ENCODE results near the gene SLC16A3.

The SLC16A3 gene

DNA sequence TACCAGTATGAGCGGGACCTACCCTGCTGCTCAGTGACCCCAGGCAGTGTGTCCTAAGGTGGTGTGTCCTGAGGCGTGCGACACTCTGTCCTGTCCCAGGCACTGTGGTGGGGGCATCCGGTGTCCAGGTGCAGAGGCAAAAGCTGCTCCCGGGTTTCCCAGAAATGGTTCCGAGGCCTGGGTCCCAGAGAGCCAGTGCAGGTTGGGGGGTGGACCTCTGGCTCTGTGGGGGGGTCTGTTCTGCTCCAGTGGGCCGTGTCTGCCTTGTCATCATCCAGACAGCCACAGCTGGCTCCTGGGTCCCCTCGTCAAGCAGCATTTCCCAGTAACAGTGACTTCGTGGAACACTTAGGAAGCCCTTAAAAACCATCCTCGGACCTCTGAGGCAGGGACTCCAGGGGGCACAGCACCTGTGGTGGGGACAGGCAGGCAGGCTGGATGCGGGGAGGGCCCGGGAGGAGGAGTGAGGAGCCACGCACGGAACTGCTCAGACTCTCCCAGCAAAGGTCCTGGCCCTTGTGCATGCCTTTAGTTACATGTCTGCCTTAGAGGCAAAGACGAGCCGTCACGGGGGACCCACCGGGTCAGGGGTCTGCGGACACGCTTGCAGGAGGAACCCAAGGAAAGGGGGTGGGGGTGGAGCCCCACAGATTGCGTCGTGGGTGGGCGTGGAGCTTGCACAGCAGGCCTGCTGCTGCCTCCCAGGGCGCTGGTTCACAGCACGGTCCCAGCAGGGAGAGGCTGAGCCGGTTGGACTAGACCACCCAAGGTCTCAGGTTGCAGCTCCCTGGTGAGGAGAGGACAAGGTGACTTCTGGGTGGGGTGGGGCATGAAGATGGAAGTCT is 5.6 kb downstream of the SLC16A3 start:
- Histone ChIP-seq H3K27ac (ENCODE audit: low read length) (no peak overlapping the region), H3K9me3 (ENCODE audit: control insufficient read depth in 1 of 2, low read length in 2 of 2) (no peaks in the 10 kb centered on the region), H3K4me1 (ENCODE audit: control insufficient read depth in 1 of 2, insufficient read depth in 2 of 2, low read length in 2 of 2) (peaks cover 0 to 53% of the 10 kb centered on the region in 2 donors), H3K27me3 (ENCODE audit: low read depth, low read length) (no peaks in the 10 kb centered on the region), H3K36me3 (ENCODE audit: control insufficient read depth in 1 of 2, insufficient read depth in 2 of 2, low read length in 2 of 2) (peaks cover 0 to 5% of the 10 kb centered on the region in 2 donors), H3K4me3 (ENCODE audit: low read depth in 1 of 2, low read length in 2 of 2) (no peak overlapping the region)

DNA sequence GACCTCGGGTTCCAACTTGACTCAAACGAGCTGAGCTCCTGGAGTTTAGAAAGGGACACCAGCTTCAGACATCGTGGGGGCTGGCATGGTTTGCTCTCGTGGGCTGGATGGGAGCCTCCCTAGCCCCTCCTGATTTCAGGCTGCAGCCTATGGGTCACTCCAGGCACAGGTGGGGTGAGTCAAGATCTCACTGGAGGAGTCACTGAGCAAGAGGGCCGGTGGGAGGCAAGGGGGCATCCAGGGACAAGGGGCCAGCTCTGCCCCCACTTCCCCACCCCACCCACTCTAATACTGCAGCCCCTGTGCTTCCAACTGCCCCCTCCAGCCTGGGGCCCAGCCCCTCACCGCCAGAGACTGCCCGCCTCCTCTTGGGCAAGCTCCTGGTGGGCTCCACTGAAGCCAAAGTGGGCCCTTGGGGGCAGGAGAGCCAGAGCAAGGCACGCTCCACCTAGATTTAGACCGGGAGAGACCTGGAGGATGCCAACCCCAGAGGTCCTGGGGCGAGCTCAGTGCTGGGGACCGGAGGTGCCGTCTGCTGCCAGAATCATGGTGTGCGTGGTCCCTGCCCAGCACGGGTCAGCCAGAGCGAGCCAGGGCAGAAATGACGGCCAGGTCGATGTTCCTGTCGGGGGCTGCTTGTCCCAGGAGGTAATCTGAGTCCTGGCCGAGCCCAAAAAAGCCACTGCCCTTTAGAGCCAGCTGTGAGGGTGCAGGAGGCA is 6.4 kb downstream of the SLC16A3 start:
- Histone ChIP-seq H3K4me1 (ENCODE audit: control insufficient read depth in 1 of 2, insufficient read depth in 2 of 2, low read length in 2 of 2) (peaks cover 0 to 53% of the 10 kb centered on the region in 2 donors), H3K4me3 (ENCODE audit: low read depth in 1 of 2, low read length in 2 of 2) (no peak overlapping the region), H3K27me3 (ENCODE audit: low read depth, low read length) (no peaks in the 10 kb centered on the region), H3K9me3 (ENCODE audit: control insufficient read depth in 1 of 2, low read length in 2 of 2) (no peaks in the 10 kb centered on the region), H3K27ac (ENCODE audit: low read length) (no peak overlapping the region), H3K36me3 (ENCODE audit: control insufficient read depth in 1 of 2, insufficient read depth in 2 of 2, low read length in 2 of 2) (peaks cover 0 to 5% of the 10 kb centered on the region in 2 donors)

DNA sequence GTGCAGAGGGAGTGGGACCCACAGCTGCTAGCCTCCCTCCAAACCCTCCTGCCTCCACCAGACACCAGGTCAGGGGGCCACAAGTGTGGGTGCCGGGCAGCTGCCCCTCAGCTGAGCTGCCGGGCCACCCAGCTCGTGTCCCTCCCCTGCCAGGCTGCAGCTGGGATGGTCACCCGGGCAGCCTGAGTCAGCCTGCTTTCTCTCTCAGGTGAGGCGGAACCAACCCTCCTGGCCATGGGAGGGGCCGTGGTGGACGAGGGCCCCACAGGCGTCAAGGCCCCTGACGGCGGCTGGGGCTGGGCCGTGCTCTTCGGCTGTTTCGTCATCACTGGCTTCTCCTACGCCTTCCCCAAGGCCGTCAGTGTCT is 6.9 kb downstream of the SLC16A3 start:
- peaks cover 4 to 53% of the 10 kb centered on the region in 2 donors for H3K4me1 ChIP-seq (ENCODE audit: control insufficient read depth in 1 of 2, insufficient read depth in 2 of 2, low read length in 2 of 2)
- no peaks in the 10 kb centered on the region for H3K9me3 ChIP-seq (ENCODE audit: control insufficient read depth in 1 of 2, low read length in 2 of 2)
- peaks cover 0 to 5% of the 10 kb centered on the region in 2 donors for H3K36me3 ChIP-seq (ENCODE audit: control insufficient read depth in 1 of 2, insufficient read depth in 2 of 2, low read length in 2 of 2)
- no peak overlapping the region for H3K27ac ChIP-seq (ENCODE audit: low read length)
- H3K4me3 ChIP-seq (ENCODE audit: low read depth in 1 of 2, low read length in 2 of 2) = no peak overlapping the region
- H3K27me3 ChIP-seq (ENCODE audit: low read depth, low read length) = no peaks in the 10 kb centered on the region

DNA sequence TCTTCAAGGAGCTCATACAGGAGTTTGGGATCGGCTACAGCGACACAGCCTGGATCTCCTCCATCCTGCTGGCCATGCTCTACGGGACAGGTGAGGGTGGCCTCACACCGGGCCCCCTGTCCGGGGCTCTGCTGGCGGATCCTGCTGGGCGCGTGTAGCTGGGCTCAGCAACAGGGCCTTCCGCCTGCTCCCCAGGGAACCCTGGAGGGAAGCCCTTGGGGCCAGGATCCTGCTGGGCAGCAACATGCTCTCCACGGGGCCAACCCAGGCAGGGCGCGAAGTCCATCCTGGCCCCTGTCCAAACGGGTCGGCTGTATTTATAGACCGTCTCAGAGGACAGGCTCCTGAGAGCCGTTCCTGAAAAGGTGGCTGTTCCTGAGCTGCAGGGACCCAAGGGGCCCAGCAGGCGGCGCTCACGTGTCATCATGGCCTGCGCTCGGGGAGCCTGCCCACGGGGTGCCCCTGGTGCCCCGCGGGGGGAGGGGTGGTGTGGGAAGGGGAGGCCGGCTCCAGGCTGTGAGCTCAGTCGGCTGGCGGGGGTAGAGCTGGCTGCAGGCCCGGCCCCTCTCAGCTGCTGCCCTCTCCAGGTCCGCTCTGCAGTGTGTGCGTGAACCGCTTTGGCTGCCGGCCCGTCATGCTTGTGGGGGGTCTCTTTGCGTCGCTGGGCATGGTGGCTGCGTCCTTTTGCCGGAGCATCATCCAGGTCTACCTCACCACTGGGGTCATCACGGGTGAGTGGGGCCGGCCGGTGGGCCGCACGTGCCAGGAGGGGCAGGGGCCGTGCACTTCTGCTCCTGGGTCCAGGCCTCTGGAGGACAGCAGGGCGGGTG is 7.5 kb downstream of the SLC16A3 start:
- H3K4me1 ChIP-seq (ENCODE audit: control insufficient read depth in 1 of 2, insufficient read depth in 2 of 2, low read length in 2 of 2) = peaks cover 10 to 59% of the 10 kb centered on the region in 2 donors
- no peak overlapping the region for H3K27ac ChIP-seq (ENCODE audit: low read length)
- H3K36me3 ChIP-seq (ENCODE audit: control insufficient read depth in 1 of 2, insufficient read depth in 2 of 2, low read length in 2 of 2) = peaks cover 0 to 5% of the 10 kb centered on the region in 2 donors
- no peak overlapping the region for H3K4me3 ChIP-seq (ENCODE audit: low read depth in 1 of 2, low read length in 2 of 2)
- H3K9me3 ChIP-seq (ENCODE audit: control insufficient read depth in 1 of 2, low read length in 2 of 2) = no peaks in the 10 kb centered on the region
- no peaks in the 10 kb centered on the region for H3K27me3 ChIP-seq (ENCODE audit: low read depth, low read length)

DNA sequence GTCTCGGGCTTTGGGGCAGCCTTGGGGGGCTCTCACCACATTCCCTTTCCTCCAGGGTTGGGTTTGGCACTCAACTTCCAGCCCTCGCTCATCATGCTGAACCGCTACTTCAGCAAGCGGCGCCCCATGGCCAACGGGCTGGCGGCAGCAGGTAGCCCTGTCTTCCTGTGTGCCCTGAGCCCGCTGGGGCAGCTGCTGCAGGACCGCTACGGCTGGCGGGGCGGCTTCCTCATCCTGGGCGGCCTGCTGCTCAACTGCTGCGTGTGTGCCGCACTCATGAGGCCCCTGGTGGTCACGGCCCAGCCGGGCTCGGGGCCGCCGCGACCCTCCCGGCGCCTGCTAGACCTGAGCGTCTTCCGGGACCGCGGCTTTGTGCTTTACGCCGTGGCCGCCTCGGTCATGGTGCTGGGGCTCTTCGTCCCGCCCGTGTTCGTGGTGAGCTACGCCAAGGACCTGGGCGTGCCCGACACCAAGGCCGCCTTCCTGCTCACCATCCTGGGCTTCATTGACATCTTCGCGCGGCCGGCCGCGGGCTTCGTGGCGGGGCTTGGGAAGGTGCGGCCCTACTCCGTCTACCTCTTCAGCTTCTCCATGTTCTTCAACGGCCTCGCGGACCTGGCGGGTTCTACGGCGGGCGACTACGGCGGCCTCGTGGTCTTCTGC is 8.4 kb downstream of the SLC16A3 start:
- H3K36me3 ChIP-seq (ENCODE audit: control insufficient read depth in 1 of 2, insufficient read depth in 2 of 2, low read length in 2 of 2) = peaks cover 0 to 5% of the 10 kb centered on the region in 2 donors
- no peaks in the 10 kb centered on the region for H3K27me3 ChIP-seq (ENCODE audit: low read depth, low read length)
- no peak overlapping the region for H3K4me3 ChIP-seq (ENCODE audit: low read depth in 1 of 2, low read length in 2 of 2)
- H3K4me1 ChIP-seq (ENCODE audit: control insufficient read depth in 1 of 2, insufficient read depth in 2 of 2, low read length in 2 of 2) = peaks cover 15 to 62% of the 10 kb centered on the region in 2 donors
- H3K27ac ChIP-seq (ENCODE audit: low read length) = no peak overlapping the region
- H3K9me3 ChIP-seq (ENCODE audit: control insufficient read depth in 1 of 2, low read length in 2 of 2) = no peaks in the 10 kb centered on the region

DNA sequence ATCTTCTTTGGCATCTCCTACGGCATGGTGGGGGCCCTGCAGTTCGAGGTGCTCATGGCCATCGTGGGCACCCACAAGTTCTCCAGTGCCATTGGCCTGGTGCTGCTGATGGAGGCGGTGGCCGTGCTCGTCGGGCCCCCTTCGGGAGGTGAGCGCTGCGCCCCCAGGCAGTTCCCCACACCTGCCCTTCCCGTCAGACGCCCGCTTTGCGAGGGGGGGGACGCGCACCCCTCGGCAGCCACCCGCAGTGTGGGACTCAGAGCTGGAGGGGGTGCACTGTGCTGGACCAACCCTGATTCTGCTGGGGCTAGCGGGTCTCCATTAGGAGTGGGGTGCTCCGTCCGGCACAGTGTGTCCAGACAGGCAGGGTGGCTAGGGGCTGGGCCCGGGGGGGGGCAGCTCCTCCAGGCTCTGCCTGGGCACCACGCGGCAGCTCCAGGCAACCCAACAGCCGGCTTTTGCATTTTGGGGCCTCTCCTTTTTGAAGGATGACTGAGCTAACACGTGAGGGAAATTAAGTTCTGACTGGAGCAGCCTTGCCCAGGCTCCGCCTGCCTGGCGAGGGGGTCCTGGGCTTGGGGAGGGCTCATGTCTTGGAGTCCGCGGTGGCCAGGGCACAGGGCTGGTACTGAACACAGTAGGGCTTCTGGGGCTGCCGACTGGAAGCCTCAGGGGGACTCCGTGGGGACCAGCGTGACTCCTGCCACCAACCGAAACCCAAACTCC is 9.1 kb downstream of the SLC16A3 start:
- peak overlapping the region in 1 of 2 donors; percentile 5 for H3K4me3 ChIP-seq (ENCODE audit: low read depth in 1 of 2, low read length in 2 of 2)
- peaks cover 22 to 68% of the 10 kb centered on the region in 2 donors for H3K4me1 ChIP-seq (ENCODE audit: control insufficient read depth in 1 of 2, insufficient read depth in 2 of 2, low read length in 2 of 2)
- peaks cover 0 to 5% of the 10 kb centered on the region in 2 donors for H3K36me3 ChIP-seq (ENCODE audit: control insufficient read depth in 1 of 2, insufficient read depth in 2 of 2, low read length in 2 of 2)
- no peak overlapping the region for H3K27ac ChIP-seq (ENCODE audit: low read length)
- H3K27me3 ChIP-seq (ENCODE audit: low read depth, low read length) = no peaks in the 10 kb centered on the region
- H3K9me3 ChIP-seq (ENCODE audit: control insufficient read depth in 1 of 2, low read length in 2 of 2) = no peaks in the 10 kb centered on the region

DNA sequence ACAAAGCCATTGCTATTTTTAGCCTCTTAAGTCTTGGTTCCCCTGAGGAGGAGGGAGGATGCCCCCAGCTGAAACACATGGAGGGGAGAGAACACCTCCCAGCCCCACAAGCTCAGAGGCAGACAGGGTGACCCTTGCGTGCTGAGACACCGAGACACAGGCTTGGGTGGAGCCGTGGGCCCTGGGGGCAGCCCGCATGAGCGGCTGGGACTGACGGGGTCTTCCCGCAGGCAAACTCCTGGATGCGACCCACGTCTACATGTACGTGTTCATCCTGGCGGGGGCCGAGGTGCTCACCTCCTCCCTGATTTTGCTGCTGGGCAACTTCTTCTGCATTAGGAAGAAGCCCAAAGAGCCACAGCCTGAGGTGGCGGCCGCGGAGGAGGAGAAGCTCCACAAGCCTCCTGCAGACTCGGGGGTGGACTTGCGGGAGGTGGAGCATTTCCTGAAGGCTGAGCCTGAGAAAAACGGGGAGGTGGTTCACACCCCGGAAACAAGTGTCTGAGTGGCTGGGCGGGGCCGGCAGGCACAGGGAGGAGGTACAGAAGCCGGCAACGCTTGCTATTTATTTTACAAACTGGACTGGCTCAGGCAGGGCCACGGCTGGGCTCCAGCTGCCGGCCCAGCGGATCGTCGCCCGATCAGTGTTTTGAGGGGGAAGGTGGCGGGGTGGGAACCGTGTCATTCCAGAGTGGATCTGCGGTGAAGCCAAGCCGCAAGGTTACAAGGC is 9.8 kb downstream of the SLC16A3 start:
- no peak overlapping the region for H3K27ac ChIP-seq (ENCODE audit: low read length)
- peak overlapping the region in 1 of 2 donors; percentile 5 for H3K4me3 ChIP-seq (ENCODE audit: low read depth in 1 of 2, low read length in 2 of 2)
- H3K36me3 ChIP-seq (ENCODE audit: control insufficient read depth in 1 of 2, insufficient read depth in 2 of 2, low read length in 2 of 2) = peaks cover 6 to 9% of the 10 kb centered on the region in 2 donors
- H3K9me3 ChIP-seq (ENCODE audit: control insufficient read depth in 1 of 2, low read length in 2 of 2) = no peaks in the 10 kb centered on the region
- peaks cover 26 to 75% of the 10 kb centered on the region in 2 donors for H3K4me1 ChIP-seq (ENCODE audit: control insufficient read depth in 1 of 2, insufficient read depth in 2 of 2, low read length in 2 of 2)
- no peaks in the 10 kb centered on the region for H3K27me3 ChIP-seq (ENCODE audit: low read depth, low read length)

DNA sequence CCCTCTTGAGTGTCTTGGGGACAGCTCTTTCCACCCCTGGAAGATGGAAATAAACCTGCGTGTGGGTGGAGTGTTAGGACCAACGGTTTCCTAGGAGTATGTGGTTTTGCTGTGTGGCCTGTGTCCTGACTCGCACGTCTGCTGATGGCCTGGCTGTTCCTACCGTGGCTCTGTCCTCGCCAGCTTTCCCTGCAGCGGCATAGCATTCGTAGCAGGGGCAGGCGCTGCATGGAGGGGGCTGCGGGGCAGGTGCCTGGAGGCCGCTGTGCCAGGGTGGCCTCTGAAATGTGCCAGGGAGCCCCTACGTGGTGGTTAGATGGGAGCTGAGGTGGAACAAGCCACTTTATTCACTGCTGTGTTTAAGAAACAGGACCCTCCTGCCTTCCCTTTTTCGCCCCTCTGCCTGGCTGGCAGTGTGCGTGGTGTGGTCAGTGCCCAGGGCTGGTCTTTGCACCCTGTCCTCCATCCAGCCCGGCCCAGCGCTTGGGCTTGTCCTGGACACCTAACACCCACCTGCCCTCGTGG is 10.6 kb downstream of the SLC16A3 start:
- H3K4me1 ChIP-seq (ENCODE audit: control insufficient read depth in 1 of 2, insufficient read depth in 2 of 2, low read length in 2 of 2) = peaks cover 26 to 81% of the 10 kb centered on the region in 2 donors
- H3K4me3 ChIP-seq (ENCODE audit: low read depth in 1 of 2, low read length in 2 of 2) = no peak overlapping the region
- peaks cover 14 to 17% of the 10 kb centered on the region in 2 donors for H3K36me3 ChIP-seq (ENCODE audit: control insufficient read depth in 1 of 2, insufficient read depth in 2 of 2, low read length in 2 of 2)
- H3K27me3 ChIP-seq (ENCODE audit: low read depth, low read length) = no peaks in the 10 kb centered on the region
- H3K27ac ChIP-seq (ENCODE audit: low read length) = no peak overlapping the region
- no peaks in the 10 kb centered on the region for H3K9me3 ChIP-seq (ENCODE audit: control insufficient read depth in 1 of 2, low read length in 2 of 2)

DNA sequence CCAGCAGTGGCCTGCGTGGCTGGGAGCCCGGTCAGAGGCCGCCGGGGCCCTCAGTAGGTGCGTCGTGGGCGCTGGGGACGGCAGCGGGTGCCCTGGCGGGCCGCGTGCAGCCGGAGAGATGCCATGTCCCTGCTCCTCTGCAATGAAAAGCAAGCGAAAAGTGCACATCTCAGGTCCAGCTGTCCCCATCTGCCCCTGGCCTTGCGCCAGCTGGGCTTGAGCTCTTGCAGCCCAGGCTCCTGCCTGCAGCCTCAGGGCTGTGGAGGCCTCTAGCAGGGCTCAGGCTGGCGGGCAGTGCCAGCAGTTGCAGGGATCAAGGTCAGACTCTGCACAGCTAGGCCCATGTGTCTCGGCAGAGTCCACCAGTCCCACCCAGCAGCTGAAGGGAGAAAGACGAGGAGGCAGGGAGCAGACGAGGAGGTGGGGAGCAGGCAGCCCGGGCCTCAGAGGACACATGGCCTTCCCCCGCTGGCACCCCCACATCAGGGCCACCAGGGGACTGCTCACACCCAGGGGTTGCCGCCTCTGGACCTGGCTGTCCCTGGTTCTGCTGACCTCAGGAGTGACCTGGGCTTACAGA is 11.2 kb downstream of the SLC16A3 start:
- no peaks in the 10 kb centered on the region for H3K9me3 ChIP-seq (ENCODE audit: control insufficient read depth in 1 of 2, low read length in 2 of 2)
- H3K4me3 ChIP-seq (ENCODE audit: low read depth in 1 of 2, low read length in 2 of 2) = no peak overlapping the region
- H3K4me1 ChIP-seq (ENCODE audit: control insufficient read depth in 1 of 2, insufficient read depth in 2 of 2, low read length in 2 of 2) = peaks cover 26 to 86% of the 10 kb centered on the region in 2 donors

More for the DNA sequence above, 11.2 kb downstream of the SLC16A3 start:
- no peaks in the 10 kb centered on the region for H3K27me3 ChIP-seq (ENCODE audit: low read depth, low read length)
- no peak overlapping the region for H3K27ac ChIP-seq (ENCODE audit: low read length)
- peaks cover 17 to 23% of the 10 kb centered on the region in 2 donors for H3K36me3 ChIP-seq (ENCODE audit: control insufficient read depth in 1 of 2, insufficient read depth in 2 of 2, low read length in 2 of 2)
